ENCODE data around the gene GRAMD1A. TPM values are rescaled to one million over a fixed set of nuclear protein-coding genes. Genes with fewer than 3 reads are reported as not detected.

Gene GRAMD1A
- total RNA-seq, 6 experiments from 2014 or later = 10.4 to 34.8 (median 15.4) TPM

DNA sequence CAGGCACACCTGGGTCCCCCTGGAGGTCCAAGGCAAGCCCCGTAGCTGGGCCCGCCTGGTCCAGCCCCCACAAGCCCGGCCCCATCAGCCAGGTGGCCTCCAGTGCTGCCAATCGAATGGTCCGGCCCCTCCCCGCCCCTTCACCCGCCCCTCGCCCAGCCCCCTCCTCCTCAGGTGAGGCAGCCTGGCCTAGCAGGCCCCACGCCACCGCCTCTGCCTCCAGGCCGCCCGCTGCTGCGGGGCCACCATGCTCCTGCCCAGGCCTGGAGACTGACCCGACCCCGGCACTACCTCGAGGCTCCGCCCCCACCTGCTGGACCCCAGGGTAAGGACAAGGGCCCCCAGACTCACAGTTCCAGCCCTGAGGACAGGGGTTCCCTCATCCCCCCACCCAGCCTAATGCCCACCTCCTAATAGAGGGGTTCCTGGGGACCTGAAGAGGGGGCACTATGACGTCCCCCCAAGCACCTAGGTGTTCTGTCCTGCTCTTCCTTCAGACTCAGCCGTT, 41.5 kb downstream of the GRAMD1A start, which contains the start of gene HPN:
Gene HPN (plus strand): TSS at position 174 of the 508 bp plus-strand sequence. CDS start 786 bp downstream, outside the sequence.
- H3K4me3 ChIP-seq = peak within 1 kb of the TSS; percentile 54 to 81 (median 81)
- peak; percentile 58 to 76 (median 65) for ATAC-seq
- peak; percentile 90 to 95 (median 95) for DNase-seq
- no peaks in the 10 kb centered on the region for H3K36me3 ChIP-seq
- no peaks in the 10 kb centered on the region for H3K27me3 ChIP-seq
- peaks cover 0 to 50% (median 18%) of the 10 kb centered on the region in 4 donors for H3K4me1 ChIP-seq
- H3K27ac ChIP-seq = peak within 1 kb of the TSS; percentile 84 to 97 (median 84)
- no peaks in the 10 kb centered on the region for H3K9me3 ChIP-seq
- 9% methylated on average over 3 of the region's 19 CpGs for WGBS (ENCODE audit: insufficient coverage, low coverage, low lambda C conversion rate, missing lambda C conversion rate)
- peak; percentile 53 for TF ChIP-seq POLR2A (IDR thresholded peaks at IDR 0.05)
- TF ChIP-seq, protein P1, sequence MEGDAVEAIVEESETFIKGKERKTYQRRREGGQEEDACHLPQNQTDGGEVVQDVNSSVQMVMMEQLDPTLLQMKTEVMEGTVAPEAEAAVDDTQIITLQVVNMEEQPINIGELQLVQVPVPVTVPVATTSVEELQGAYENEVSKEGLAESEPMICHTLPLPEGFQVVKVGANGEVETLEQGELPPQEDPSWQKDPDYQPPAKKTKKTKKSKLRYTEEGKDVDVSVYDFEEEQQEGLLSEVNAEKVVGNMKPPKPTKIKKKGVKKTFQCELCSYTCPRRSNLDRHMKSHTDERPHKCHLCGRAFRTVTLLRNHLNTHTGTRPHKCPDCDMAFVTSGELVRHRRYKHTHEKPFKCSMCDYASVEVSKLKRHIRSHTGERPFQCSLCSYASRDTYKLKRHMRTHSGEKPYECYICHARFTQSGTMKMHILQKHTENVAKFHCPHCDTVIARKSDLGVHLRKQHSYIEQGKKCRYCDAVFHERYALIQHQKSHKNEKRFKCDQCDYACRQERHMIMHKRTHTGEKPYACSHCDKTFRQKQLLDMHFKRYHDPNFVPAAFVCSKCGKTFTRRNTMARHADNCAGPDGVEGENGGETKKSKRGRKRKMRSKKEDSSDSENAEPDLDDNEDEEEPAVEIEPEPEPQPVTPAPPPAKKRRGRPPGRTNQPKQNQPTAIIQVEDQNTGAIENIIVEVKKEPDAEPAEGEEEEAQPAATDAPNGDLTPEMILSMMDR (IDR thresholded peaks at IDR 0.05) = no peak
- intact Hi-C loops (cut with DNase I) = loop anchor here in 1 of 2 donors (5.0 kb wide), 1 partner anchor 96 kb away; the partner anchor contains the start of genes FXYD1 and LGI4

DNA sequence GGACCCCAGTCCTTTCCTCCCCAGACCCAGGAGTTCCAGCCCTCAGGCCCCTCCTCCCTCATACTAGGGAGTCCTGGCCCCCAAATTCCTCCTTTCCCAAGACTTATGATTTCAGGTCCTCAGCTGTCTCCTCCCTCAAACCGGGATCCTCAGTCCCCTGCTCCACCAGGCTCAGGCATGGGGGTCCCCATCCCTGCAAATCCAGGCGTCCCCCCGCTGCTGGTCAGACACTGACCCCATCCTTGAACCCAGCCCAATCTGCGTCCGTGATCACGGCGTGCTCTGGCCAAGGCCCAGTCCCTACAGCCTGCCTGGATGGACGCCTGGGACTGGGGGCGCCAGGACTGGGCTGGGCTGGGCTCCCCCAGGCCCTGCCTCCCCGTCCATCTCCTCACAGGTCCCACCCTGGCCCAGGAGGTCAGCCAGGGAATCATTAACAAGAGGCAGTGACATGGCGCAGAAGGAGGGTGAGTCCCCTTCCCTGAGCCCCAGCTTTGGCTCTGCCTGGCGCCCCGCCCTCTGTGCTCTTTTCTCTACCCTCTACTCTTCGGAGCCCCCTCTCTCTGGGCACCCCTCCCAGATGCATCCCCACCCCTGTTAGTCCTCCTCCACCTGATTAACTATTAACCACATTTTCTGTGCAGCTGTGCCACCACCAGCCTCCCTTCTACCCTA, 42.1 kb downstream of the GRAMD1A start:
- peak overlapping the region; percentile 54 to 81 (median 81) for H3K4me3 ChIP-seq
- ATAC-seq = peak; percentile 49 to 70 (median 62)
- peaks cover 0 to 56% (median 21%) of the 10 kb centered on the region in 4 donors for H3K4me1 ChIP-seq

DNA sequence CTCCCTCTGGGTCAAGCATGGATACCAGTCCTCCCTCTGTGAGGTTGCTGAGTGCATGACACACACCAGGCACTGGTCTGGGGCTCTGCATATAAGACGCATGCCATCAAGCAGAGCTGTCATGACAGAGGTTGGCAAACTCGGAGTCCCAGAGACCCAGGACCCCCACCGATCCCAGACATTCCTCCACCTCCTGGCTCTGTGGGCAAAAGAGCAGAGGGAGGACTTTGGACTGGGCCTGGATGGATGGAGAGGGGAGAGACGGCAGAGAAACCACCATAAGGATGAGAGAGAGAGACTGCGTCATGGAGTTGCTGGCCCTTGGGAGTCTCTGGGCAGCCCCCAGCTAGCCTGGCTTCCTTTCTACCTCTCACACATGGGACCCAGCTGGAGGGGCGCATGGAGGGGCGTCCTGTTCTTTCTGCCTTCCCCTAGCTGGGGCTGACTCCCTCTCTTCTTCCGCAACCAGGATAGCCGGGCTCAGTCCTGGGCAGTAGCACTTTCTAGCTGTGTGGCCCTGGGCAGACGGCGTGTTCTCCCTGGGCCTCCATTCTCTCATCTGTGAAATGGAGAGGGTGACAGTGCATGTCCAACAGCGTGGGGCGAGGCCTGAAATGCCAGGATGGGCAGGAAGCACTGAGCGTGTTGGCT, 43.0 kb downstream of the GRAMD1A start:
- no peaks in the 10 kb centered on the region for H3K36me3 ChIP-seq
- DNase-seq = no peak
- no peak for ATAC-seq
- peak overlapping the region; percentile 7 to 97 (median 66) for H3K27ac ChIP-seq
- H3K4me1 ChIP-seq = peaks cover 0 to 60% (median 25%) of the 10 kb centered on the region in 4 donors
- H3K27me3 ChIP-seq = no peaks in the 10 kb centered on the region
- peak overlapping the region; percentile 54 to 81 (median 81) for H3K4me3 ChIP-seq
- intact Hi-C loops (cut with DNase I) = loop anchor here in 1 of 2 donors (5.0 kb wide), 1 partner anchor 94 kb away; the partner anchor contains the start of genes FXYD1 and LGI4
- WGBS (ENCODE audit: insufficient coverage, low coverage, low lambda C conversion rate, missing lambda C conversion rate) = 24% methylated on average over 4 of the region's 14 CpGs
- no peaks in the 10 kb centered on the region for H3K9me3 ChIP-seq
- TF ChIP-seq, protein P1 (IDR thresholded peaks at IDR 0.05) = no peak
- TF ChIP-seq POLR2A (IDR thresholded peaks at IDR 0.05) = no peak

More for the DNA sequence above, 42.1 kb downstream of the GRAMD1A start:
- Histone ChIP-seq H3K36me3 (no peaks in the 10 kb centered on the region), H3K27me3 (no peaks in the 10 kb centered on the region), H3K27ac (peak overlapping the region; percentile 84 to 97 (median 84)), H3K9me3 (no peaks in the 10 kb centered on the region)
- 25% methylated on average over 11 of the region's 14 CpGs for WGBS (ENCODE audit: insufficient coverage, low coverage, low lambda C conversion rate, missing lambda C conversion rate)
- TF ChIP-seq, protein P1 (IDR thresholded peaks at IDR 0.05) = no peak
- TF ChIP-seq POLR2A (IDR thresholded peaks at IDR 0.05) = peak; percentile 56
- intact Hi-C loops (cut with DNase I) = loop anchor here in 1 of 2 donors (5.0 kb wide), 1 partner anchor 95 kb away; the partner anchor contains the start of genes FXYD1 and LGI4
- DNase-seq = peak; percentile 89 to 99 (median 97)

DNA sequence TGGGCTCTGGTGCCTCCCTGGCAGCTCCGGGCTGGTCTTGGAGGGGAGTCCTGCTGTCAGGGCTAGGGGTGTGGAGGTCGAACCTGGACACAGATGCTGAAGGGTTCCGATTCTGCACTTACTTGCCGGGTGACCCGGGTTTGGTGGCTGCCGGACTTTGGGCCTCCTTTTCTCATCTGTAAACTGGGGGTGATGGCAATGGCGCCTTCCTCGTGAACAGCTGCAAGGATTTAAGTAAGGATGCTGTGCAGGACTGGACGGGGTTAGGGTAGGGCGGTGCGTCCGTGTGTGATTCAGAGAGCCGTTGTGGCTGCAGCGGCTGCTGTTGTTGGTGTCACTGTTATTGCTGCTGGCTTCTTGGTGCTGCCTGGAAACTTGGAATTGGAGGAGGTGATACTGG, 43.8 kb downstream of the GRAMD1A start:
- peak; percentile 34 for TF ChIP-seq POLR2A (IDR thresholded peaks at IDR 0.05)
- TF ChIP-seq, protein P1 (IDR thresholded peaks at IDR 0.05) = no peak
- intact Hi-C loops (cut with DNase I) = loop anchor here in 1 of 2 donors (5.0 kb wide), 1 partner anchor 93 kb away; the partner anchor contains the start of genes FXYD1 and LGI4
- 53% methylated on average over 13 of the region's 14 CpGs for WGBS (ENCODE audit: insufficient coverage, low coverage, low lambda C conversion rate, missing lambda C conversion rate)
- Histone ChIP-seq H3K27ac (peak overlapping the region in 2 of 3 donors; percentile 66 to 97), H3K4me3 (peak overlapping the region; percentile 54 to 81 (median 81)), H3K9me3 (no peaks in the 10 kb centered on the region), H3K4me1 (peaks cover 0 to 62% (median 29%) of the 10 kb centered on the region in 4 donors), H3K36me3 (no peaks in the 10 kb centered on the region), H3K27me3 (no peaks in the 10 kb centered on the region)
- DNase-seq (no peak), ATAC-seq (no peak)

Measured in right lobe of liver (tissue), 6 donors.